Endothelial cell of umbilical vein (primary cell): ENCODE data around the gene DCLK2. TPM values are rescaled to one million over a fixed set of nuclear protein-coding genes. Genes with fewer than 3 reads are reported as not detected.
A peak's percentile ranks its signal among the peaks of the same experiment; 100 is the strongest.

ENCODE experiments used
- BruUV-seq: library from RNA; stranded (reverse); fragments of 400-500 nt; replicated peaks from 2 replicates; lab custom pipeline; 2021; lab: Mats Ljungman, UMichigan
- CTCF ChIA-PET: fragments of 300-600, 350-600 bp; sonication (Branson Sonifier 250); formaldehyde crosslinking; loops from one replicate; lab custom pipeline; 2021; ENCODE audit warnings: antibody characterized with exemption, inconsistent platforms; lab: Charles Lee
- POLR2A ChIA-PET: fragments of 300-600, 350-600 bp; sonication (Branson Sonifier 250); formaldehyde crosslinking; loops from one replicate; lab custom pipeline; 2021; ENCODE audit warnings: antibody characterized with exemption, inconsistent platforms; lab: Charles Lee
- DNase-seq: peaks from one replicate; pipeline ENCODE4 v3.0.0-alpha.2; 2011; ENCODE audit warnings: low read depth, low spot score
- FAIRE-seq: peaks from 2 replicates; lab custom pipeline; 2011; peaks lifted over from hg19 to GRCh38; lab: Jason Lieb, UNC
- H2AFZ ChIP-seq: 2 replicates; pipeline ENCODE4 v1.6.0; 2012; ENCODE audit warnings: low read depth, low read length, control low read depth, inconsistent platforms
- H3K27ac ChIP-seq: 2 replicates; pipeline ENCODE4 v1.5.1; 2011; ENCODE audit warnings: low read depth, mild to moderate bottlenecking, control low read depth, low read length, moderate library complexity; ENCODE audit not compliant: insufficient read depth
- H3K27me3 ChIP-seq, 2 experiments: 2 replicates each; pipeline versions ENCODE4 v1.6.0 to v1.6.1; 2011; ENCODE audit warnings: low read length in 2 of 2, mixed read lengths in 1 of 2; ENCODE audit not compliant: control insufficient read depth in 2 of 2, insufficient read depth in 2 of 2
- H3K36me3 ChIP-seq, 2 experiments: 2 replicates in 1 of 2; 3 replicates in 1 of 2; pipeline ENCODE4 v1.5.1; 2011; ENCODE audit warnings: low read length in 2 of 2, mild to moderate bottlenecking in 1 of 2, moderate library complexity in 1 of 2; ENCODE audit not compliant: control insufficient read depth in 2 of 2, insufficient read depth in 2 of 2; ENCODE audit errors: extremely low read depth in 1 of 2
- H3K4me1 ChIP-seq: 3 replicates; pipeline ENCODE4 v1.5.1; 2011; ENCODE audit warnings: mild to moderate bottlenecking, low read length; ENCODE audit not compliant: control insufficient read depth, insufficient read depth; ENCODE audit errors: extremely low read depth
- H3K4me2 ChIP-seq: 2 replicates; pipeline ENCODE4 v1.6.1; 2011; ENCODE audit warnings: low read length, control low read depth, mixed read lengths; ENCODE audit not compliant: insufficient read depth
- H3K4me3 ChIP-seq, 3 experiments: fragments of 200-600 bp in 1 of 3; sonication (generic), shearing (Covaris generic) in 1 of 3; replicated peaks in 1 of 3; 2 replicates each; pipeline ENCODE4 v1.5.1; 2011 to 2016; ENCODE audit warnings: control low read depth in 3 of 3, low read length in 3 of 3, mild to moderate bottlenecking in 2 of 3, inconsistent platforms in 1 of 3, low read depth in 1 of 3, moderate library complexity in 1 of 3; ENCODE audit not compliant: insufficient read depth in 1 of 3
- H3K79me2 ChIP-seq: 2 replicates; pipeline ENCODE4 v1.6.0; 2012; ENCODE audit warnings: low read length, inconsistent platforms; ENCODE audit not compliant: control insufficient read depth, insufficient read depth
- H3K9ac ChIP-seq: replicated peaks from 2 replicates; pipeline ENCODE3; 2011; ENCODE audit warnings: low read length, control low read depth; ENCODE audit not compliant: insufficient read depth; ENCODE audit errors: extremely low read depth
- H3K9me1 ChIP-seq: replicated peaks from 3 replicates; pipeline ENCODE4 v1.6.0; 2011; ENCODE audit warnings: mild to moderate bottlenecking, low read length; ENCODE audit not compliant: control insufficient read depth, insufficient read depth; ENCODE audit errors: extremely low read depth
- H3K9me3 ChIP-seq: replicated peaks from 2 replicates; pipeline ENCODE4 v1.5.1; 2012; ENCODE audit warnings: low read length, inconsistent platforms; ENCODE audit not compliant: control insufficient read depth, insufficient read depth
- H4K20me1 ChIP-seq: replicated peaks from 2 replicates; pipeline ENCODE3; 2011; ENCODE audit warnings: mild to moderate bottlenecking, low read length; ENCODE audit not compliant: control insufficient read depth, insufficient read depth; ENCODE audit errors: extremely low read depth
- EZH2 ChIP-seq: IDR thresholded peaks from 2 replicates; pipeline ENCODE4 v1.6.1; 2012; ENCODE audit warnings: borderline replicate concordance, low read depth, mild to moderate bottlenecking, moderate library complexity, low read length, inconsistent platforms; ENCODE audit not compliant: severe bottlenecking
- FOS ChIP-seq: IDR thresholded peaks from 2 replicates; pipeline ENCODE4 v1.6.1; 2011; ENCODE audit warnings: mild to moderate bottlenecking, low read length, moderate library complexity, borderline replicate concordance; ENCODE audit not compliant: insufficient read depth
- GATA2 ChIP-seq: IDR thresholded peaks from 2 replicates; pipeline ENCODE4 v1.7.0; 2011; ENCODE audit warnings: low read depth, mild to moderate bottlenecking, moderate library complexity, mixed read lengths, low read length; ENCODE audit not compliant: insufficient read length, insufficient read depth
- JUN ChIP-seq: IDR thresholded peaks from 2 replicates; pipeline ENCODE4 v1.6.1; 2011; ENCODE audit warnings: borderline replicate concordance, low read depth; ENCODE audit not compliant: insufficient read length, insufficient read depth
- MYC ChIP-seq: IDR thresholded peaks from one replicate; pipeline ENCODE4 v1.6.1; 2011; ENCODE audit warnings: mild to moderate bottlenecking, low read depth, low read length
- POLR2A ChIP-seq: IDR thresholded peaks from 2 replicates; pipeline ENCODE4 v1.6.1; 2012; ENCODE audit warnings: low read depth, mild to moderate bottlenecking, control low read depth, low read length
- POLR2AphosphoS5 ChIP-seq: IDR thresholded peaks from 2 replicates; pipeline ENCODE4 v1.6.1; 2012; ENCODE audit warnings: low read depth, mild to moderate bottlenecking, control low read depth, low read length, moderate library complexity; ENCODE audit not compliant: insufficient read depth
- dilution Hi-C: fragments of 300-500 bp; cut with MboI; formaldehyde crosslinking; loops from one replicate; pipeline ENCODE4 v1.15.0; 2019; ENCODE audit warnings: low sequenced_read_pairs; ENCODE audit not compliant: extremely low pct_ligation_motif_present
- intact Hi-C: fragments of 100-400 bp; cut with micrococcal nuclease; formaldehyde crosslinking; loops from one replicate; pipeline ENCODE4 v1.10.0; 2022
- polyA plus RNA-seq, 4 experiments: library from polyadenylated mRNA; depleted of rRNA in 3 of 4; stranded (reverse) in 3 of 4; unstranded in 1 of 4; fragments of >200 nt; gene quantifications; 2 replicates each; pipeline versions ENCODE4 v1.2.1 to v1.2.3, GENCODE V29; 2011 to 2012; ENCODE audit warnings: missing spikeins in 1 of 4
- total RNA-seq: library from RNA; stranded (reverse); gene quantifications from 2 replicates; pipeline ENCODE4 v1.2.3, GENCODE V29; 2021
- TF ChIP-seq, protein P1 (sequence below): IDR thresholded peaks from 2 replicates; pipeline ENCODE4 v1.6.1; 2011; ENCODE audit not compliant: insufficient read depth, insufficient read length
- TF ChIP-seq, protein P2 (sequence below), 2 donors: IDR thresholded peaks; 1 replicate in 1 of 2; 2 replicates in 1 of 2; pipeline ENCODE4 v1.5.1; 2011; ENCODE audit warnings: low read length in 2 of 2, mild to moderate bottlenecking in 2 of 2, moderate library complexity in 2 of 2, control low read depth in 1 of 2, inconsistent platforms in 1 of 2, low read depth in 1 of 2; ENCODE audit not compliant: insufficient read depth in 1 of 2; ENCODE audit errors: extremely low read depth in 1 of 2

The DCLK2 gene
- total and polyA plus RNA-seq, 2 donors (not counting 3 experiments of a cell fraction or from before 2014, with no cell fraction given) = 1.7 to 4.7 TPM

DNA sequence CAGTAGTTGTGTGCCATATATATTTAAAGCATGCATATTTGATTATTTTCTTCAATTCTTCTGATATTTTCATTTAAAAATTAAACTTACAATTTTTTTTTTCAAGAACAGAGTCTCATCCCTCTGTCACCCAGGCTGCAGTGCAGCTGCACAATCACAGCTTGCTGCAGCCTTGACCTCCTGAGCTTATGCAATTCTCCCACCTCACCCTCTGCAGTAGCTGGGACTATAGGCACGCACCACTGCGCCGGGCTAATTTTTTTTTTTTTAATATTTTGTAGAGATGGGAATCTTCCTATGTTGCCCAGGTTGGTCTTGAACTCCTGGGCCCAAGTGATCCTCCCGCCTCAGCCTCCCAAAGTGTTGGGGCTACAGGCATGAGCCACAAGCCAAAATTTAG, 5.8 kb upstream of the DCLK2 start:
- no peak overlapping the region for H3K9ac ChIP-seq
- no peaks in the 10 kb centered on the region for H4K20me1 ChIP-seq
- no TSS peak for BruUV-seq
- intact Hi-C loops = no loop called here
- FAIRE-seq (no peak), DNase-seq (no peak)
- H3K27me3 ChIP-seq = no peaks in the 10 kb centered on the region
- H3K9me1 ChIP-seq = no peaks in the 10 kb centered on the region
- H3K9me3 ChIP-seq = no peaks in the 10 kb centered on the region
- ChIA-PET CTCF (interaction anchor here (0.8 to 1.2 kb wide), 2 partner anchors 109 to 145 kb away, joined by 3 to 4 read pairs; no protein-coding TSS in a partner anchor), POLR2A (no interaction called here)
- no peak overlapping the region for H3K4me2 ChIP-seq
- no peak overlapping the region for H2AFZ ChIP-seq
- no peak overlapping the region for H3K27ac ChIP-seq
- H3K4me1 ChIP-seq = peaks cover 2% of the 10 kb centered on the region
- no peak for TF ChIP-seq GATA2
- no peaks in the 10 kb centered on the region for H3K36me3 ChIP-seq
- dilution Hi-C loops = no loop called here
- H3K4me3 ChIP-seq = no peak overlapping the region
- H3K79me2 ChIP-seq = no peaks in the 10 kb centered on the region

DNA sequence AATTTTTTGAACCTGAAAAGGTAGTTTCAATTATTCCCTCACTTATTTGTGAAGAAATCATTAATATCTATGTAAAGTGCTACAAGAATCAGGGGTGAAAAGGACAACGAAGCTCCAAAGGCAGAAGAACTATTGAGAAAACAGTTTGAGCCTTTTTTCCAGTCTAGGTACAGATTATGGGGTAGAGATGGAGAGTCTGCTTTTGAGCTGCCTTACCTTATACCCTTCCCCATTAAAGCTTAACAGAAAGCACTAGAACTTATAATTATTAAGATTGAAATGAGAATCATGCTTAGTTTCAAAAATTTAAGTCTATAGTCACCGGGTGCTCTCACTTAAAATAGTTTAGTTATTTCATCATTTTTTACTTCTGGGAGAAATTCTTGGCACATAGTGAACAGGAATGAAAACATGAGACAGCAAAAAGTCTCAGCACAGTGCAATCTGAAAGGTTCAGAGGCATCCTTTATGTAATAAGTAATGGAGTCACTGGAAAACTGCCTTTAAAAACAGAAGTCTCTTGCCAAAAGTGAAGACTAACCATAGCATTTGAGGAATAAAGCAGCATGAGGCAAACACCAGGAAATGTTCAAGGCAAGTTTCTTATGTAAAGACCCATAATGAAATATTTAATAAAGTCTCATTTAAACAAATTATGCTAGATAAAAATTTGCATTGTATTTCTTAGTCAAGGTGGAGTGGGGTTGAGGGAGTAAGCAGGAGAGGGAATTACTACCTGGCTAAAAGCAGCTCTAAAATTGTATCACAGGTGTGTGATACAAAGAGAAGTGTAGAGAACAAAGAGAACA, 5.1 kb upstream of the DCLK2 start:
- Histone ChIP-seq H3K27ac (no peak overlapping the region), H3K4me2 (no peak overlapping the region), H3K9ac (no peak overlapping the region), H3K4me1 (peaks cover 6% of the 10 kb centered on the region), H4K20me1 (no peaks in the 10 kb centered on the region), H3K79me2 (no peaks in the 10 kb centered on the region), H3K4me3 (no peak overlapping the region), H3K36me3 (no peaks in the 10 kb centered on the region), H3K9me1 (no peaks in the 10 kb centered on the region), H3K27me3 (no peaks in the 10 kb centered on the region), H2AFZ (no peak overlapping the region), H3K9me3 (no peaks in the 10 kb centered on the region)
- ChIA-PET POLR2A (no interaction called here), CTCF (interaction anchor here (0.8 to 1.2 kb wide), 2 partner anchors 108 to 144 kb away, joined by 3 to 4 read pairs; no protein-coding TSS in a partner anchor)
- FAIRE-seq = peak; percentile 31
- dilution Hi-C loops = no loop called here
- TF ChIP-seq JUN = no peak
- no peak for TF ChIP-seq POLR2A
- no peak for TF ChIP-seq MYC
- TF ChIP-seq EZH2 = no peak
- no peak for TF ChIP-seq GATA2
- TF ChIP-seq, protein P1, sequence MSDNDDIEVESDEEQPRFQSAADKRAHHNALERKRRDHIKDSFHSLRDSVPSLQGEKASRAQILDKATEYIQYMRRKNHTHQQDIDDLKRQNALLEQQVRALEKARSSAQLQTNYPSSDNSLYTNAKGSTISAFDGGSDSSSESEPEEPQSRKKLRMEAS = no peak
- TF ChIP-seq POLR2AphosphoS5 = no peak
- TF ChIP-seq, protein P2, sequence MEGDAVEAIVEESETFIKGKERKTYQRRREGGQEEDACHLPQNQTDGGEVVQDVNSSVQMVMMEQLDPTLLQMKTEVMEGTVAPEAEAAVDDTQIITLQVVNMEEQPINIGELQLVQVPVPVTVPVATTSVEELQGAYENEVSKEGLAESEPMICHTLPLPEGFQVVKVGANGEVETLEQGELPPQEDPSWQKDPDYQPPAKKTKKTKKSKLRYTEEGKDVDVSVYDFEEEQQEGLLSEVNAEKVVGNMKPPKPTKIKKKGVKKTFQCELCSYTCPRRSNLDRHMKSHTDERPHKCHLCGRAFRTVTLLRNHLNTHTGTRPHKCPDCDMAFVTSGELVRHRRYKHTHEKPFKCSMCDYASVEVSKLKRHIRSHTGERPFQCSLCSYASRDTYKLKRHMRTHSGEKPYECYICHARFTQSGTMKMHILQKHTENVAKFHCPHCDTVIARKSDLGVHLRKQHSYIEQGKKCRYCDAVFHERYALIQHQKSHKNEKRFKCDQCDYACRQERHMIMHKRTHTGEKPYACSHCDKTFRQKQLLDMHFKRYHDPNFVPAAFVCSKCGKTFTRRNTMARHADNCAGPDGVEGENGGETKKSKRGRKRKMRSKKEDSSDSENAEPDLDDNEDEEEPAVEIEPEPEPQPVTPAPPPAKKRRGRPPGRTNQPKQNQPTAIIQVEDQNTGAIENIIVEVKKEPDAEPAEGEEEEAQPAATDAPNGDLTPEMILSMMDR (IDR thresholded peaks at IDR 0.05; ENCODE audit: extremely low read depth in 1 of 2, insufficient read depth in 1 of 2, low read depth in 1 of 2, low read length in 2 of 2) = no peak
- no peak for TF ChIP-seq FOS
- no TSS peak for BruUV-seq
- peak; percentile 34 for DNase-seq
- intact Hi-C loops = no loop called here
